GM19023 (cell line): Measurements from ENCODE around the gene IFI16.
"Not testable (repeated sequence)": the region's sequence is repeated elsewhere in the genome, so short reads cannot be mapped to it uniquely, and the experiment has no call there.

ENCODE experiments used
- ATAC-seq: cut with Tn5 transposase; IDR thresholded peaks from one replicate; pipeline ENCODE4 v1.9.1; 2021; ENCODE audit warnings: mild to moderate bottlenecking, moderate library complexity; ENCODE audit not compliant: unreplicated experiment

IFI16 gene

GRCh38 chr1:159091607-159092031 lies 81.9 kb downstream of the IFI16 start:
- ATAC-seq: no peak

GRCh38 chr1:159092036-159092760 lies 82.5 kb downstream of the IFI16 start:
- ATAC-seq: no peak

GRCh38 chr1:159098596-159098995 lies 88.9 kb downstream of the IFI16 start:
- ATAC-seq: no peak

- ATAC-seq: no peak
Observed at GRCh38 chr1:159100589-159100988, 90.9 kb downstream of the IFI16 start.

- ATAC-seq: not testable (repeated sequence)
Observed at GRCh38 chr1:159103021-159103420, 93.3 kb downstream of the IFI16 start.
